GM10266 (cell line): ENCODE results near the gene TAF11L14.
"Not testable (repeated sequence)": the region's sequence is repeated elsewhere in the genome, so short reads cannot be mapped to it uniquely, and the experiment has no call there.

Source experiments
- DNase-seq: peaks from one replicate; pipeline ENCODE4 v3.0.0; 2012; ENCODE audit errors: extremely low spot score
- CTCF ChIP-seq: IDR thresholded peaks from 2 replicates; pipeline ENCODE4 v1.5.1; 2012; ENCODE audit warnings: mild to moderate bottlenecking, low read depth; ENCODE audit not compliant: control insufficient read depth, insufficient read depth; ENCODE audit errors: missing control alignments

TAF11L14 gene

GRCh38 chr5:17634160-17634559 lies at the start of gene TAF11L14:
Gene TAF11L14, plus strand, starts transcription at chr5:17634460.
- TF ChIP-seq CTCF = no peak
- DNase-seq = no peak

- not testable (repeated sequence) for DNase-seq
Observed at GRCh38 chr5:17585658-17586057, 48.6 kb upstream of the TAF11L14 start, which contains the start of gene TAF11L7. Gene TAF11L7, minus strand, starts transcription at chr5:17585758.

GRCh38 chr5:17590860-17591259 lies 43.4 kb upstream of the TAF11L14 start, which contains the start of gene TAF11L8:
Gene TAF11L8, minus strand, starts transcription at chr5:17590960.
- not testable (repeated sequence) for DNase-seq

GRCh38 chr5:17594255-17594654 lies 40.0 kb upstream of the TAF11L14 start, which contains the start of gene TAF11L9:
Gene TAF11L9, minus strand, starts transcription at chr5:17594394.
- not testable (repeated sequence) for DNase-seq

- DNase-seq = not testable (repeated sequence)
Observed at GRCh38 chr5:17597728-17598127, 36.5 kb upstream of the TAF11L14 start, which contains the start of gene TAF11L10. Gene TAF11L10, minus strand, starts transcription at chr5:17597828.

GRCh38 chr5:17603880-17604279 lies 30.4 kb upstream of the TAF11L14 start, which contains the start of gene TAF11L11:
Gene TAF11L11, plus strand, starts transcription at chr5:17604183.
- DNase-seq = not testable (repeated sequence)

GRCh38 chr5:17604951-17605350 lies 29.3 kb upstream of the TAF11L14 start:
- no peak for DNase-seq
- TF ChIP-seq CTCF = no peak

GRCh38 chr5:17607461-17607860 lies 26.8 kb upstream of the TAF11L14 start:
- DNase-seq = not testable (repeated sequence)

- DNase-seq = not testable (repeated sequence)
Observed at GRCh38 chr5:17610092-17610491, 24.2 kb upstream of the TAF11L14 start, which contains the start of gene TAF11L12. Gene TAF11L12, plus strand, starts transcription at chr5:17610392.

- no peak for TF ChIP-seq CTCF
Observed at GRCh38 chr5:17614872-17615605, 19.2 kb upstream of the TAF11L14 start.

GRCh38 chr5:17619354-17619753 lies 14.9 kb upstream of the TAF11L14 start:
- no peak for TF ChIP-seq CTCF

More at GRCh38 chr5:17614872-17615605, 19.2 kb upstream of the TAF11L14 start:
- no peak for DNase-seq

More at GRCh38 chr5:17619354-17619753, 14.9 kb upstream of the TAF11L14 start:
- no peak for DNase-seq
